GM10266 (cell line): ENCODE data around the gene FZD10.

Experiments
- DNase-seq: peaks from one replicate; pipeline ENCODE4 v3.0.0; 2012; ENCODE audit errors: extremely low spot score
- CTCF ChIP-seq: IDR thresholded peaks from 2 replicates; pipeline ENCODE4 v1.5.1; 2012; ENCODE audit warnings: mild to moderate bottlenecking, low read depth; ENCODE audit not compliant: control insufficient read depth, insufficient read depth; ENCODE audit errors: missing control alignments

FZD10 gene

GRCh38 chr12:130132831-130133511 lies 29.3 kb upstream of the FZD10 start:
- DNase-seq = no peak
- no peak for TF ChIP-seq CTCF

- TF ChIP-seq CTCF = no peak
- DNase-seq = no peak
Observed at GRCh38 chr12:130133851-130134562, 28.3 kb upstream of the FZD10 start.

GRCh38 chr12:130134563-130134915 lies 27.7 kb upstream of the FZD10 start:
- no peak for TF ChIP-seq CTCF
- no peak for DNase-seq

GRCh38 chr12:130136509-130137039 lies 25.7 kb upstream of the FZD10 start:
- no peak for DNase-seq
- TF ChIP-seq CTCF = no peak

GRCh38 chr12:130137040-130138018 lies 24.9 kb upstream of the FZD10 start:
- DNase-seq = no peak
- no peak for TF ChIP-seq CTCF

GRCh38 chr12:130138478-130138877 lies 23.8 kb upstream of the FZD10 start:
- no peak for TF ChIP-seq CTCF
- DNase-seq = no peak
